GM20000 (cell line): Measurements from ENCODE around the gene PHKA2.
A peak's percentile ranks its signal among the peaks of the same experiment; 100 is the strongest.

Experiments used
- DNase-seq: peaks from one replicate; pipeline ENCODE4 v3.0.0; 2012; ENCODE audit warnings: low spot score
- TF ChIP-seq, protein P1 (sequence below): IDR thresholded peaks from 2 replicates; pipeline ENCODE4 v1.5.1; 2012; ENCODE audit warnings: mild to moderate bottlenecking, control low read depth; ENCODE audit errors: extremely low read depth, missing control alignments

Gene PHKA2

DNA sequence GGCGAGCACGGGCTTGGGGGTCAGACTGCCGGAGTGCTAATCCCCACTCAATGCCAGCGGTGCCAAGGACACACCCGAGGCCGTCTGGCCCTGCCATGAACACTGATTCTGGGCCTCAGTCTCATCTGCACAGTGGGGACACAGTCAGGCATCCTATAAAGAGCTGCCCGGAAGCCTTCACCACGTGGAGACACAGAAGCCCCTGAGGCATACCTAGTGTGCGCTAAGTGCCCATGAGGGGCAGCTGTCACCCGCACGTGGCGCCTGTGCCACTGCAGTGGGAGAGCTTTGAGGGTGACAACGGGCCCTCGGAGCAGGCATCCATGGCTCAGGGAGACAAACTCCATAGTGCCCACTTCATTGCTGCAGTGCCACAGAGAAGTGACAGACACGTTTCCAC, 86.3 kb downstream of the PHKA2 start:
- TF ChIP-seq, protein P1, sequence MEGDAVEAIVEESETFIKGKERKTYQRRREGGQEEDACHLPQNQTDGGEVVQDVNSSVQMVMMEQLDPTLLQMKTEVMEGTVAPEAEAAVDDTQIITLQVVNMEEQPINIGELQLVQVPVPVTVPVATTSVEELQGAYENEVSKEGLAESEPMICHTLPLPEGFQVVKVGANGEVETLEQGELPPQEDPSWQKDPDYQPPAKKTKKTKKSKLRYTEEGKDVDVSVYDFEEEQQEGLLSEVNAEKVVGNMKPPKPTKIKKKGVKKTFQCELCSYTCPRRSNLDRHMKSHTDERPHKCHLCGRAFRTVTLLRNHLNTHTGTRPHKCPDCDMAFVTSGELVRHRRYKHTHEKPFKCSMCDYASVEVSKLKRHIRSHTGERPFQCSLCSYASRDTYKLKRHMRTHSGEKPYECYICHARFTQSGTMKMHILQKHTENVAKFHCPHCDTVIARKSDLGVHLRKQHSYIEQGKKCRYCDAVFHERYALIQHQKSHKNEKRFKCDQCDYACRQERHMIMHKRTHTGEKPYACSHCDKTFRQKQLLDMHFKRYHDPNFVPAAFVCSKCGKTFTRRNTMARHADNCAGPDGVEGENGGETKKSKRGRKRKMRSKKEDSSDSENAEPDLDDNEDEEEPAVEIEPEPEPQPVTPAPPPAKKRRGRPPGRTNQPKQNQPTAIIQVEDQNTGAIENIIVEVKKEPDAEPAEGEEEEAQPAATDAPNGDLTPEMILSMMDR, result no peak

DNA sequence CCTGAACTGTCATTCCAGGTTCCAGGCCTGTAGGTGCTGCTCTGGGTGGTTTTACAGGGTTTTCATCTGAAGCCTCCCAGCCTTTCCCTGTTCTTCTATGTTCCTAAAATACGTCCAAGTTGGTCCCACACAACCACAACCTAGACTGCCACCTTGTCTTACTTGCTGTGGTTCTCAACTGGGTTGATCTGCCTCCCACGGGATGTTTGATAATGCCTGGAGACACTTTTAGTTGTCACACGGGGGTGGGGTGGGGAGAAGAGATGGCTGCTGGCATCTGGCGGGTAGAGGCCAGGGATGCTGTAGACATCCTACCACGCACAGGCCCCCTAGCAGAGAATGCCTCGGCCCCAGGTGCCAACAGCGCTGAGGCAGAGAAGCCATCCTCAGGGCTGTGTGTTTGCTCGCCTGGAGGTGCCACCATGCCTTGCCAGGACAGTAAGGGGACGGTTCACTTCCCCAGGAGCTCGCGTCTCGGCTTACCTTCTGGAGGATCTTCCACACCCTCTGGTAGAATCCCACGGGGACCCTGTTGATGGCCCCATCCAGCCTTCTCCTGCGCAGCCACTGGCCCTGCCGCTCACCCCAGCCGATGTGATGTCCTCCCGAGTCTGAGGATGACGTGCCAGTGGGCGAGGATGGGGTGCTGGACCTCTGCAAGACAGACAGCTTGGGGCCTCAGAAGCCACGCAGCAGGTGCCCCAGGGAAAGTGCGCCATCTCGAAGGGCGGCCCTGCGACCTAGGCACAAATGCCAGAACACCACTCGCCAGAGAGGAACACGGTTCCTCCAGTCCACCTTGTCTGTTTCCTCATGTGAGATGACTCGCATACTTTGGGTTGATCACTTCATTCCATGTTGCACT, 87.0 kb downstream of the PHKA2 start:
- TF ChIP-seq, protein P1, result no peak
- no peak for DNase-seq

More for the DNA sequence above, 86.3 kb downstream of the PHKA2 start:
- DNase-seq, result no peak

DNA sequence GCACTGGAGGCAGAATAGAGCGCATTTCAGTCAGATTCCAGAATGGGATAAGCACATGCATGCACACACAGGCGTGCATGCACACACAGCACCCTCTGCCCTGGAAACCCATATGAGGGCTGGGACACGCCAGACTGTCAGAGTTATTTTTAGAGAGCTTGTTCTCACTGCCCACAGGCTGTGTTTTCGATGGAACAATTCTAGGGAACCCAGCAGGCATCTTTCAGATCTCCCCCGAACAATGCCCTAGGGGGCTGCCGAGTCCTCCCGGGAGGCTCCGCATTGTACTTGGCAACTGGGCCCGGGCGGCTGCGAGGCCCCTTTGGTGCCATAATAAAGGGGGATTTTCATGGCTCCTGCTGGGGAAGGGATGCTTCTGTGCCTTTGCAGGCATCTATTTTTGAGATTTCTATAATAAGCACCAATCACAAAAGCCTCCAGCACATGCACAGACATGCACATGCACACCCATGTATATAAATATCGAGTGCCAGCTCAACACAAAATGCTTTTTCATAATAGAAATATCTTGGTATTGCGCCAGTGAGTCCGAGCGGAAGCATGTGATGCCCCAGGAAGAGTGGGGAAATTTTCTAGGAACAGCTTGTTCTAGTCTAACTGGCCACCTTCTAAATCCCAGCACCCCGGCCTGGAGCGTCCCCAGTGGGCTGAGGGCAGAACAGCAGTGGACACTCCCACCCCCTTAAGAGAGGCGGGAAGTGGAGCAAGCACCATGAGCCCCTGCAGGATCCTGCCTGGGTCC, 88.5 kb downstream of the PHKA2 start:
- TF ChIP-seq, protein P1, result no peak
- DNase-seq, result no peak

DNA sequence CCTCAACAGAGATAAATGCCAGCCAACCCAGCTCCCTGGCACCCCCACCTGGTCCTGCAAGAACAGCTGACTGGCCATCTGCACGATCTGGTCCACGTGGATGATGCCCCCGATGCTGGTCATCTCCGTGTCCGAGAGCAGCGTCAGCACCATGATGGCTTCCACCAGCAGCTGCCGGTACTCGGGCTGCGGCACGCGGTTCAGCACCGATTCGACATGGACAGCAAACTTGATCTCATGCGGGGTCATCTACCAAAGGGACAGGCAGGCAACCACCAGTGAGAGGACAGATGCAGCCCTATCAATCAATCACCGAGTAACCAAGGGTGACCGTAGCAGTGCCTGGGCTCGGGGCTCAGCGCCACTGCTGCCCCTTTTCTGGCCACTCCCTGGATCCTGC, 89.8 kb downstream of the PHKA2 start:
- no peak for DNase-seq
- TF ChIP-seq, protein P1, result peak; percentile 4

DNA sequence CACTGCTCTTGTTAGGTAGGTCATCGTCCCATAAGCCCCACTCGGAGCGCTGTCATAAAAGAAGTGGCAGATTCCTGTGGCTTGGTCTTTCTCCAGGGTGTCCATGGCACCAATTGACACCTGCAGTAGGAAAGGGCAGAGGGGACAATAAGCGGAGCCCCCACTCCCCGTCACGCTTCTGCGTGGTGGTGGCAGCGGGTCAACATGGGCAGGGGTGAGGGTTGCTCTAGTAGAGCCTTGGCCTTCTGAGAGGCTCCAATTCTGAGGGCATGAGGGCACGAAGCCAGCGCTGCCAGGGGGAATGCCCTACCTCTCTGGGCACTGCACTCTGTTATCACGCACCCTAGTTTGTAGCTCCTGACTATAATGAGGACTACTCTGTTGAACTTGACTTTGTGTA, 90.4 kb downstream of the PHKA2 start:
- TF ChIP-seq, protein P1, result no peak
- no peak for DNase-seq

DNA sequence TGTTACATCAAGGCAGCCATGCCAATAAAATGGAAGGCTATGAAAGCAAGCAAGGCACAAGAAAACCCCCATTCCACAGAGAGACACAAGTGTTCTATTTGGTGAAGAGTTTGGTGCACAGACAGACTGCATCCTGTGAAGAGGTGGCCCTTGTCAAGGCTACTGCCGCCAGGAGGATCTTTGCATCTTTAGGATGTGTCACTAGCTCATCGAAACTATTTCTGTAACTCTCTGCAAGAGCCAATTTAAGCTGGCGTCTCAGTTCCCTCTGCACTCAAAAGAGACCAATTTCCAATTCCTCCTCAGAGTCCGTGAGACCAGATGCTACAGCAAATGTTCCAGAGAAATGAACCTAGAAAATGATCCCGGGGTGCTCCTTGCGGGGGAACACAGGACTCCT, 91.0 kb downstream of the PHKA2 start:
- TF ChIP-seq, protein P1, result no peak
- DNase-seq, result no peak

DNA sequence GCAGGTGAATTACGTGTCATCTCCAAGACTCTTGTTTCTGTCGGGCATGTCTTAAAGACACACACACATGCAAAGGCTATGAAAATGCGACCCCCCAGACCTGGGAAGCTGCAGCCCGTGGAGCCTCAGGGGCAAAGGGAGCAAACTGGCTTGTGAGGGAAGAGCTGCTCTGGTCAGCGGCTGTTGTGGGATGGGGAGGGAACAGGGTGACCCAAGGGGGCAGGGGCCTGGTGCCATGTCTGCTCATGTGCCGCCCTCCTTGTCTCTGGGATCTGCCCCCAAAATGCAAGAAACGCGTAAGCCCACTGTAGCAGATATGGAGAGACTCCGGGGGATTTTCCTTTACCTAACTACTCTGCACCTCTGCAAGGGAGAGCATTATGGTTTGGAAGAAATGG, 92.4 kb downstream of the PHKA2 start:
- DNase-seq, result no peak
- TF ChIP-seq, protein P1, result no peak
